H1 (cell line): ENCODE measurements around the gene MRPL1. TPM values are rescaled to one million over a fixed set of nuclear protein-coding genes. Genes with fewer than 3 reads are reported as not detected.

Experiments
- CTCF ChIA-PET: fragments of 300-600 bp; sonication (Branson Sonifier 250); formaldehyde crosslinking; loops from one replicate; lab custom pipeline; 2021; ENCODE audit not compliant: partially characterized antibody; lab: Charles Lee
- POLR2A ChIA-PET: fragments of 300-600 bp; sonication (Branson Sonifier 250); formaldehyde crosslinking; loops from one replicate; lab custom pipeline; 2021; ENCODE audit warnings: inconsistent platforms; ENCODE audit not compliant: partially characterized antibody; lab: Charles Lee
- DNase-seq, 2 experiments: peaks; one replicate each; pipeline versions ENCODE4 v3.0.0 to v3.0.0-alpha.2; 2010 to 2022; ENCODE audit warnings: low spot score in 2 of 2, low read depth in 1 of 2, mixed read lengths in 1 of 2
- FAIRE-seq: peaks from 2 replicates; lab custom pipeline; 2011; peaks lifted over from hg19 to GRCh38; lab: Jason Lieb, UNC
- H2AFZ ChIP-seq: 2 replicates; pipeline ENCODE4 v1.8.1; 2012; ENCODE audit warnings: low read length, inconsistent platforms
- H2AK5ac ChIP-seq: 2 replicates; pipeline ENCODE4 v1.6.1; 2013; ENCODE audit warnings: low read depth, low read length
- H2BK120ac ChIP-seq: replicated peaks from 2 replicates; pipeline ENCODE3; 2013; ENCODE audit warnings: low read depth, low read length, inconsistent platforms
- H2BK12ac ChIP-seq: 2 replicates; pipeline ENCODE4 v1.6.1; 2013; ENCODE audit warnings: low read depth, low read length
- H2BK15ac ChIP-seq: 2 replicates; pipeline ENCODE4 v1.6.1; 2013; ENCODE audit warnings: low read length
- H2BK20ac ChIP-seq: 2 replicates; pipeline ENCODE4 v1.6.1; 2013; ENCODE audit warnings: low read length
- H2BK5ac ChIP-seq: 2 replicates; pipeline ENCODE4 v1.6.1; 2013; ENCODE audit warnings: low read depth, low read length
- H3K14ac ChIP-seq: 2 replicates; pipeline ENCODE4 v1.6.1; 2013; ENCODE audit warnings: inconsistent platforms; ENCODE audit not compliant: insufficient read length
- H3K18ac ChIP-seq: 2 replicates; pipeline ENCODE4 v1.6.1; 2013; ENCODE audit warnings: low read length; ENCODE audit errors: extremely low read depth
- H3K23ac ChIP-seq: 2 replicates; pipeline ENCODE4 v1.6.1; 2013; ENCODE audit warnings: inconsistent platforms; ENCODE audit not compliant: insufficient read length
- H3K23me2 ChIP-seq: 2 replicates; pipeline ENCODE4 v1.6.1; 2013; ENCODE audit warnings: low read depth, low read length
- H3K27ac ChIP-seq: 2 replicates; pipeline ENCODE4 v1.6.1; 2011; ENCODE audit warnings: low read depth, low read length, inconsistent platforms
- H3K27me3 ChIP-seq, 4 experiments: replicated peaks in 1 of 4; 1 replicate in 1 of 4; 2 replicates in 3 of 4; pipeline versions ENCODE4 v1.6.1 to v1.8.1; 2011 to 2013; ENCODE audit warnings: low read length in 3 of 4, mild to moderate bottlenecking in 3 of 4, inconsistent platforms in 2 of 4, mixed read lengths in 2 of 4, moderate library complexity in 1 of 4; ENCODE audit not compliant: control insufficient read depth in 3 of 4, insufficient read depth in 3 of 4; ENCODE audit errors: extremely low read depth in 1 of 4
- H3K36me3 ChIP-seq, 4 experiments: 2 replicates each; pipeline versions ENCODE4 v1.6.1 to v1.8.1; 2011 to 2013; ENCODE audit warnings: mild to moderate bottlenecking in 4 of 4, low read length in 3 of 4, moderate library complexity in 2 of 4, control low read depth in 1 of 4, inconsistent platforms in 1 of 4; ENCODE audit not compliant: insufficient read depth in 4 of 4, control insufficient read depth in 2 of 4
- H3K4ac ChIP-seq: replicated peaks from 2 replicates; pipeline ENCODE3; 2013; ENCODE audit warnings: low read length, low read depth, mixed read lengths, inconsistent platforms; ENCODE audit not compliant: insufficient read length
- H3K4me1 ChIP-seq, 4 experiments: replicated peaks in 1 of 4; 1 replicate in 1 of 4; 2 replicates in 3 of 4; pipeline versions ENCODE4 v1.6.1 to v1.8.1; 2011 to 2013; ENCODE audit warnings: low read length in 3 of 4, inconsistent platforms in 2 of 4, mixed read lengths in 1 of 4; ENCODE audit not compliant: insufficient read depth in 4 of 4, control insufficient read depth in 3 of 4
- H3K4me2 ChIP-seq, 2 experiments: 2 replicates each; pipeline versions ENCODE4 v1.6.1 to v1.8.1; 2011 to 2013; ENCODE audit warnings: low read depth in 2 of 2, low read length in 2 of 2, control low read depth in 1 of 2, inconsistent platforms in 1 of 2, mild to moderate bottlenecking in 1 of 2; ENCODE audit not compliant: insufficient read depth in 1 of 2
- H3K4me3 ChIP-seq, 4 experiments: fragments of 200-600, 300-600 bp in 1 of 4; sonication (generic), shearing (Covaris generic), sonication (Bioruptor Twin) in 1 of 4; 2 replicates each; pipeline versions ENCODE4 v1.5.1 to v1.8.1; 2011 to 2016; ENCODE audit warnings: low read length in 4 of 4, low read depth in 3 of 4, control low read depth in 2 of 4, inconsistent platforms in 2 of 4, mild to moderate bottlenecking in 2 of 4, mixed read lengths in 1 of 4, moderate library complexity in 1 of 4; ENCODE audit not compliant: insufficient read depth in 2 of 4; ENCODE audit errors: extremely low read depth in 1 of 4
- H3K56ac ChIP-seq: replicated peaks from 2 replicates; pipeline ENCODE3; 2013; ENCODE audit warnings: low read depth, mild to moderate bottlenecking, mixed read lengths, low read length, inconsistent platforms; ENCODE audit not compliant: insufficient read length
- H3K79me1 ChIP-seq: 2 replicates; pipeline ENCODE4 v1.6.1; 2013; ENCODE audit warnings: low read depth, low read length, control low read depth
- H3K79me2 ChIP-seq, 2 experiments: 2 replicates each; pipeline versions ENCODE4 v1.6.1 to v1.8.1; 2012 to 2013; ENCODE audit warnings: low read length in 2 of 2, mild to moderate bottlenecking in 2 of 2, inconsistent platforms in 1 of 2; ENCODE audit not compliant: insufficient read depth in 2 of 2, control insufficient read depth in 1 of 2
- H3K9ac ChIP-seq, 4 experiments: replicated peaks in 1 of 4; 1 replicate in 1 of 4; 2 replicates in 3 of 4; pipeline versions ENCODE4 v1.6.1 to v1.8.1; 2011 to 2013; ENCODE audit warnings: low read depth in 3 of 4, low read length in 3 of 4, control low read depth in 2 of 4, mild to moderate bottlenecking in 2 of 4, moderate library complexity in 2 of 4, inconsistent platforms in 1 of 4; ENCODE audit errors: extremely low read depth in 1 of 4
- H3K9me3 ChIP-seq, 2 experiments: 2 replicates each; pipeline versions ENCODE4 v1.6.1 to v1.8.1; 2012 to 2013; ENCODE audit warnings: mild to moderate bottlenecking in 2 of 2, moderate library complexity in 2 of 2, control low read depth in 1 of 2, inconsistent platforms in 1 of 2, low read depth in 1 of 2, low read length in 1 of 2, mixed read lengths in 1 of 2; ENCODE audit not compliant: insufficient read depth in 2 of 2
- H4K20me1 ChIP-seq, 2 experiments: replicated peaks in 1 of 2; 2 replicates each; pipeline versions ENCODE3 to v1.8.1; 2011 to 2013; ENCODE audit warnings: inconsistent platforms in 2 of 2, low read length in 2 of 2, mild to moderate bottlenecking in 1 of 2; ENCODE audit not compliant: insufficient read depth in 2 of 2, control insufficient read depth in 1 of 2
- H4K5ac ChIP-seq: 2 replicates; pipeline ENCODE4 v1.6.1; 2013; ENCODE audit warnings: low read length, low read depth, mixed read lengths, inconsistent platforms; ENCODE audit not compliant: insufficient read length
- H4K8ac ChIP-seq: 2 replicates; pipeline ENCODE4 v1.8.0; 2013; ENCODE audit warnings: mild to moderate bottlenecking, moderate library complexity, low read length, inconsistent platforms; ENCODE audit not compliant: insufficient read depth; ENCODE audit errors: extremely low read depth
- H4K91ac ChIP-seq: replicated peaks from 2 replicates; pipeline ENCODE3; 2013; ENCODE audit warnings: low read length, mixed read lengths, inconsistent platforms; ENCODE audit not compliant: insufficient read length
- BCL11A ChIP-seq, 2 experiments: IDR thresholded peaks; one replicate each; pipeline ENCODE4 v1.6.1; 2011; ENCODE audit warnings: low read depth in 2 of 2, low read length in 2 of 2, mild to moderate bottlenecking in 2 of 2
- GTF2F1 ChIP-seq: IDR thresholded peaks from 2 replicates; pipeline ENCODE4 v1.6.1; 2012; ENCODE audit warnings: low read depth, low read length, improper control_type of control experiment, borderline replicate concordance
- KDM1A ChIP-seq: fragments of 200-600, 300-600 bp; sonication (generic); IDR thresholded peaks from 2 replicates; pipeline ENCODE4 v1.7.1; 2016; ENCODE audit warnings: mild to moderate bottlenecking, low read length, borderline replicate concordance
- SRF ChIP-seq: IDR thresholded peaks from 2 replicates; pipeline ENCODE4 v1.6.1; 2011; ENCODE audit warnings: mild to moderate bottlenecking, low read depth, low read length, moderate library complexity
- WGBS, 2 experiments: shearing (Covaris generic) in 1 of 2; methylation state at CpG; one replicate each; pipeline versions ENCODE4 v1.1.6 to v1.1.7; 2013 to 2015; ENCODE audit warnings: low lambda C conversion rate in 2 of 2, mixed read lengths in 2 of 2, inconsistent platforms in 1 of 2, low coverage in 1 of 2, missing lambda C conversion rate in 1 of 2; ENCODE audit not compliant: insufficient replicate concordance in 2 of 2, insufficient coverage in 1 of 2, insufficient read length in 1 of 2; ENCODE audit errors: extremely low coverage in 1 of 2, missing lambda C conversion rate in 1 of 2; 5-methylcytosine and 5-hydroxymethylcytosine counted together
- polyA plus RNA-seq, 7 experiments: library from polyadenylated mRNA; depleted of rRNA in 3 of 7; stranded (reverse) in 5 of 7; unstranded in 2 of 7; fragments of >200 nt in 5 of 7; fragments of 200-250 nt in 2 of 7; gene quantifications; 1 replicate in 5 of 7; 2 replicates in 1 of 7; 4 replicates in 1 of 7; pipeline versions ENCODE4 v1.2.1 to v1.2.3, GENCODE V29; 2011 to 2013; ENCODE audit warnings: missing spikeins in 2 of 7, mixed read lengths in 2 of 7
- total RNA-seq: library from RNA; stranded (reverse); fragmentation: NEBNext Ultra II Directional; extraction: Animal tissue kit (Norgen Biotek cat#: 25700); gene quantifications from 2 replicates; pipeline ENCODE4 v1.2.1, GENCODE V29; 2021

The MRPL1 gene
- total and polyA plus RNA-seq, 2 of the 8 experiments (the other 6 are each of a cell fraction or from before 2014, with no cell fraction given): 9.6 to 37.0 TPM

DNA sequence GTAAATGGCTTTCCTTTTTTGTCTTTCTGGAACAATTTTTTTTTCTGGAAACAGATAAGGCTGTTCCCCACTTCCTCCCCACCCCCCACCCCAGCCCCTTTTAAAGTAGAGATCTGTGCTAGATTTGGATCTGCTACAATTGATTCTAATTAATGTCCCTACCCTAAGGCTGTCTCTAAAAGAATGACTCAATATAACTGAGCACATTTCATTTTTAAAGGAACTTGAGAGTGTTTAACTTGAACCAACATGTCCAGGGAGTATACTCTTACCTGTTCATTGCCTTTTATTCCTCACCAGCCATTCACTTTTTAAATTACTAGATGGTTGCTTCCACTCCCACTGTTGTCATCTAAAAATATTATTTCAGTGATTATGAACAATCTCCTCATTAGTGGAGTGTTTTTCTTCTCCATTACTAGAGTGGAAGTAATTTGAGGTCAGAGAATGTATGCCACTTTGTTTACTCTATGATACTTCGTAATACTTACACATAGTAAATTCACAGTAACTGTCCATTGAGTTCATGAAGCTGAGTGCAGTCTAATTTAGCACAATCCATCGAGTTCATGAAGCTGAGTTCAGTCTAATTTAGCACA lies 29.4 kb upstream of the MRPL1 start:
- 96% methylated on average over 2 of the region's 2 CpGs; no CpG with 5 or more reads in 1 of the 2 experiments for WGBS, 2 experiments
- no peak overlapping the region for H3K4me2 ChIP-seq

More for the DNA sequence above, 29.4 kb upstream of the MRPL1 start:
- no peak for TF ChIP-seq SRF
- TF ChIP-seq KDM1A: no peak
- TF ChIP-seq GTF2F1: no peak
- TF ChIP-seq BCL11A (IDR thresholded peaks at IDR 0.05; ENCODE audit: low read depth in 2 of 2, low read length in 2 of 2): no peak
- no peak overlapping the region for H3K27ac ChIP-seq
- H3K9me3 ChIP-seq: no peaks in the 10 kb centered on the region
- no peaks in the 10 kb centered on the region for H4K20me1 ChIP-seq
- H4K8ac ChIP-seq: no peak overlapping the region
- no peak overlapping the region for H3K4ac ChIP-seq
- no peak overlapping the region for H3K4me3 ChIP-seq
- DNase-seq (no peak), FAIRE-seq (no peak)
- H3K9ac ChIP-seq: no peak overlapping the region
- ChIA-PET CTCF (no interaction called here), POLR2A (no interaction called here)
- H3K36me3 ChIP-seq: no peaks in the 10 kb centered on the region
- H3K4me1 ChIP-seq: no peaks in the 10 kb centered on the region
- no peak overlapping the region for H3K56ac ChIP-seq
- no peak overlapping the region for H4K91ac ChIP-seq
- H2BK15ac ChIP-seq: no peak overlapping the region
- no peak overlapping the region for H2BK120ac ChIP-seq
- H3K23ac ChIP-seq: no peak overlapping the region
- H2AK5ac ChIP-seq: no peak overlapping the region
- no peaks in the 10 kb centered on the region for H3K23me2 ChIP-seq
- no peaks in the 10 kb centered on the region for H3K79me1 ChIP-seq
- no peaks in the 10 kb centered on the region for H3K27me3 ChIP-seq
- no peak overlapping the region for H2BK20ac ChIP-seq
- H3K14ac ChIP-seq: no peak overlapping the region
- H3K79me2 ChIP-seq: no peaks in the 10 kb centered on the region
- H2AFZ ChIP-seq: no peak overlapping the region
- no peak overlapping the region for H2BK5ac ChIP-seq
- no peak overlapping the region for H3K18ac ChIP-seq
- no peak overlapping the region for H4K5ac ChIP-seq
- no peak overlapping the region for H2BK12ac ChIP-seq
